Smooth muscle cell (in vitro differentiated cells): ENCODE results near the gene GNAQ. TPM values are rescaled to one million over a fixed set of nuclear protein-coding genes. Genes with fewer than 3 reads are reported as not detected.

Source experiments
- DNase-seq: peaks from one replicate; lab custom pipeline; 2025; ENCODE audit not compliant: unreplicated experiment; lab: John Stamatoyannopoulos, UW
- H2AFZ ChIP-seq: fragments of 200-600 bp; sonication (generic); 2 replicates; pipeline ENCODE4 v1.6.0; 2016; ENCODE audit warnings: antibody characterized with exemption, low read depth, mild to moderate bottlenecking
- H3F3A ChIP-seq: fragments of 200-600 bp; sonication (generic); 2 replicates; pipeline ENCODE4 v1.6.0; 2017; ENCODE audit warnings: antibody characterized with exemption, low read depth
- H3K27ac ChIP-seq: fragments of 200-600 bp; sonication (generic); 2 replicates; pipeline ENCODE4 v1.5.1; 2016; ENCODE audit warnings: low read depth, mild to moderate bottlenecking
- H3K27me3 ChIP-seq: fragments of 200-600 bp; sonication (generic); 2 replicates; pipeline ENCODE4 v1.6.1; 2016; ENCODE audit warnings: low read depth, mild to moderate bottlenecking
- H3K36me3 ChIP-seq: fragments of 200-600 bp; sonication (generic); 2 replicates; pipeline ENCODE4 v1.5.1; 2016; ENCODE audit warnings: low read depth
- H3K4me1 ChIP-seq: fragments of 200-600 bp; sonication (generic); 2 replicates; pipeline ENCODE4 v1.5.1; 2016; ENCODE audit warnings: low read depth
- H3K4me2 ChIP-seq: fragments of 200-600 bp; sonication (generic); 2 replicates; pipeline ENCODE4 v1.6.0; 2016; ENCODE audit warnings: mild to moderate bottlenecking
- H3K4me3 ChIP-seq: fragments of 200-600 bp; sonication (generic); 2 replicates; pipeline ENCODE4 v1.5.1; 2016; ENCODE audit warnings: mild to moderate bottlenecking
- H3K79me2 ChIP-seq: fragments of 200-600 bp; sonication (generic); 2 replicates; pipeline ENCODE4 v1.6.0; 2016; ENCODE audit warnings: low read depth, mild to moderate bottlenecking
- H3K9ac ChIP-seq: fragments of 200-600 bp; sonication (generic); 2 replicates; pipeline ENCODE4 v1.6.0; 2016; ENCODE audit warnings: low read depth
- H3K9me3 ChIP-seq: fragments of 200-600 bp; sonication (generic); replicated peaks from 2 replicates; pipeline ENCODE4 v1.5.1; 2016; ENCODE audit warnings: low read depth
- H4K20me1 ChIP-seq: fragments of 200-600 bp; sonication (generic); 2 replicates; pipeline ENCODE4 v1.6.0; 2016; ENCODE audit warnings: low read depth
- CTCF ChIP-seq: fragments of 200-600 bp; sonication (generic); IDR thresholded peaks from 2 replicates; pipeline ENCODE4 v1.5.1; 2017; ENCODE audit warnings: borderline replicate concordance, mild to moderate bottlenecking, antibody characterized with exemption; ENCODE audit not compliant: insufficient read depth, poor library complexity, severe bottlenecking
- WGBS: methylation state at CpG from one replicate; pipeline ENCODE4 v1.1.7; 2016; ENCODE audit warnings: low lambda C conversion rate; 5-methylcytosine and 5-hydroxymethylcytosine counted together
- polyA plus RNA-seq: library from polyadenylated mRNA; unstranded; fragments of >200 nt; fragmentation: Nextera tagmentation; extraction: Ambion mirVana; gene quantifications from 2 replicates; pipeline ENCODE4 v1.2.1, GENCODE V29; 2016
- total RNA-seq: library from RNA; depleted of rRNA; stranded (reverse); fragments of >200 nt; gene quantifications from 2 replicates; pipeline ENCODE4 v1.2.3, GENCODE V29; 2014

The GNAQ gene
- total and polyA plus RNA-seq, 2 experiments from 2014 or later: 12.5 to 41.4 TPM

GRCh38 chr9:77834898-77835488 is 196.6 kb downstream of the GNAQ start:
- Histone ChIP-seq H3K4me3 (no peak overlapping the region), H2AFZ (no peak overlapping the region), H3K27ac (no peak overlapping the region), H3K36me3 (no peaks in the 10 kb centered on the region), H3K9me3 (no peaks in the 10 kb centered on the region), H3K9ac (no peak overlapping the region), H3K79me2 (peaks cover 16% of the 10 kb centered on the region), H3F3A (no peaks in the 10 kb centered on the region), H3K4me1 (no peaks in the 10 kb centered on the region), H4K20me1 (peaks cover 80% of the 10 kb centered on the region), H3K27me3 (no peaks in the 10 kb centered on the region), H3K4me2 (no peak overlapping the region)
- WGBS: 88% methylated on average over 4 of the region's 4 CpGs
- TF ChIP-seq CTCF: no peak
- DNase-seq: no peak

- no peak for DNase-seq
- H3K27me3 ChIP-seq: no peaks in the 10 kb centered on the region
- H3K4me2 ChIP-seq: no peak overlapping the region
- H4K20me1 ChIP-seq: peaks cover 79% of the 10 kb centered on the region
- H3K4me3 ChIP-seq: no peak overlapping the region
- H2AFZ ChIP-seq: no peak overlapping the region
- H3K27ac ChIP-seq: no peak overlapping the region
- no peaks in the 10 kb centered on the region for H3K36me3 ChIP-seq
- H3K9ac ChIP-seq: no peak overlapping the region
- TF ChIP-seq CTCF: no peak
- WGBS: 96% methylated on average over 1 of the region's 1 CpG
- peaks cover 17% of the 10 kb centered on the region for H3K79me2 ChIP-seq
- no peaks in the 10 kb centered on the region for H3F3A ChIP-seq
- no peaks in the 10 kb centered on the region for H3K9me3 ChIP-seq
- H3K4me1 ChIP-seq: no peaks in the 10 kb centered on the region
Observed at GRCh38 chr9:77833561-77834429, 197.8 kb downstream of the GNAQ start.

- no peaks in the 10 kb centered on the region for H3F3A ChIP-seq
- WGBS: 94% methylated on average over 9 of the region's 9 CpGs
Observed at GRCh38 chr9:77832639-77833038, 199.0 kb downstream of the GNAQ start.

More at GRCh38 chr9:77832639-77833038, 199.0 kb downstream of the GNAQ start:
- Histone ChIP-seq H3K4me2 (no peak overlapping the region), H4K20me1 (peaks cover 84% of the 10 kb centered on the region), H3K4me1 (no peaks in the 10 kb centered on the region), H3K9ac (no peak overlapping the region), H3K9me3 (no peaks in the 10 kb centered on the region), H3K79me2 (peaks cover 15% of the 10 kb centered on the region), H2AFZ (no peak overlapping the region), H3K27me3 (no peaks in the 10 kb centered on the region), H3K27ac (no peak overlapping the region), H3K4me3 (no peak overlapping the region), H3K36me3 (no peaks in the 10 kb centered on the region)
- no peak for DNase-seq
- TF ChIP-seq CTCF: no peak
